Hepatic stellate cell (primary cell): ENCODE results near the gene RBM34.

Experiments
- DNase-seq: peaks from one replicate; pipeline ENCODE4 v3.0.0; 2011; ENCODE audit warnings: low spot score

The RBM34 gene

GRCh38 chr1:235152235-235152634 is 8.8 kb downstream of the RBM34 start:
- no peak for DNase-seq

DNA sequence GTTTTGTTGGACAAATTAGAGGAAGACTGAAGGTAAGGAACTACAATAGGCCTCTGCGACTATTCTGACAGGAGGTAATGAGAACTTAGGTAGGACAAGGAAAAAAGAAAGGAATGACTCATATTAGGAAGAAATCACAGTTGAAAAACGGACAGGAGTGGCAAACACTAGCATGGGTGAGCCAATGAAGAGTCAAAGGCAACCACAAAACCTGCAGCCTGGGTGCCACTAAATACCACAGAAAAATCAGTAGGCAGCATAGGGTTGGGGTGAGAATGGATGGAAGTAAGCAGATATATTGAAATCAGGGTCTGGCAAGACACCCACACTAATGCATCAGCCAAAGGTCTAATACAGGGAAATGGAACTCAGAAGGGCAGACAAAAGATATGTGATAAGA is 10.0 kb downstream of the RBM34 start:
- no peak for DNase-seq

DNA sequence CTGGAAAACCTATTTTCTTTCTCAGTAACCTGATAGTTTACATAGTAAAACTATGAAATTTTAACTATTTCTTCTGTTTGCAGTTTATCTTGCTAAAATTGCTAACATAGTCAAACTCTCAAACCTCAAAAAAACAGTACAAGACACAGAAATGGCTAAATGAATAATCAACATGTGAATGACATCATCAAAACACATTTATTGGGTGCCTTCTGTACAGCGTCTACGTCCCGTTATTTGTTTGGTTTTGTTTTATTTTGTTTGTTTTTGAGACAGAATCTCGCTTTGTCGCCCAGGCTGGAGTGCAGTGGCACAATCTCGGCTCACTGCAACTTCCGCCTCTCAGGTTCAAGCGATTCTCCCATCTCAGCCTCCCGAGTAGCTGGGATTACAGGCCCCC is 11.2 kb downstream of the RBM34 start:
- DNase-seq: no peak

DNA sequence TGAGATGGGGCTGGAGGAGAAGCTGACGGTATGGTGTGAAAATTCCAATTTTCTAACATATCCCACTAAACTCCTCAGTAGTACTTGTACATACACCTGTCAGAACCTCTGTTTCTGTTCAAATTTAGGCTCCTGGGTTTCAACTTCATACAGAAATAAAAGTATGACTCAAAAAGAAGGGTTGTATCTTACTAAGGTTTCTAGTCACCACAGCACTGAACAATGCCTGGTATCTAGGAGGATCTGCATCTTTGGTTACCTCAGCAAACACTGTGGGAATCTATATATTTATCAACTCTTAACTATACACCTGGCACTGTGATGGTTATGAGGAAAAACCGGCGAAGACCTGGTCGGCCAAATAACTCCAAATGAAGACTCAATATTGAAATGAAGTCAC is 13.8 kb downstream of the RBM34 start:
- no peak for DNase-seq

- DNase-seq: no peak
Observed at GRCh38 chr1:235145639-235146038, 15.4 kb downstream of the RBM34 start.

DNA sequence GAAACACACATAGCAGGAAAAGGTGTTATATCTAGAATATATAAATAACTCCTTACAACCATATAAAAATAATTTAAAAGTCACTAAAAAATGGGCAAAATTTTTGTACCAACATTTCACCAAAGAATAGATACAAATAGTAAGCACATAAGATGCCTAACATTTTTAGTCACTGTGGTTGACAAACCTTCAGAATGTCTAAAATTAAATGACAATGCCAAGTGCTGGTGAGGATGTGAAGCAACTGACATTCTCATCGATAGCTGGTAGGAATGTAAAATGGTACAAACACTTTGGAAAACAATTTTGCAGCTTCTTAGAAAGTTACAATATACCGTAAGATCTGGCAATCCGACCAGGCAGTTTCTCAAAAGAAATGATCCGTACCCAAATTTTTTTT is 18.1 kb downstream of the RBM34 start:
- no peak for DNase-seq

DNA sequence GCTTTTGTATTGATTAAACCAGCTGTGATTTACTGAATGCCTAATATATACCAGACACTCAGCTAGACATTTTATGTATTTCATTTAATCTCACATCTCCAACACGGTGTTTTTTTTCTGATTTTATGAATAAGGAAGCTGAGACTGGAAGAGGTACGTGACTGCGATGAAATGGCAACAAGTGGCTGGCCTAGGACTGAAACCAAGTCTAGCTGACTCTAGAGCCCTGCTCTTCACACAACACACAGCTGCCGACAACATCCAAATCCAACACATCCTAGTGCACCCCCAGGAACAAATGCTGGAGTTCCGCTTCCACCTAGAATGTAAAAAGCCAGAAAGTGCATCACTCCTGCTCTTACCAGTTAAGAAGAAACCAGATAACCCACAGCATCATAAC is 21.7 kb downstream of the RBM34 start:
- no peak for DNase-seq

- DNase-seq: no peak
Observed at GRCh38 chr1:235138821-235139220, 22.2 kb downstream of the RBM34 start.

- no peak for DNase-seq
Observed at GRCh38 chr1:235136111-235136510, 24.9 kb downstream of the RBM34 start.

GRCh38 chr1:235134171-235134570 is 26.9 kb downstream of the RBM34 start:
- DNase-seq: no peak

- DNase-seq: no peak
Observed at GRCh38 chr1:235133086-235133485, 28.0 kb downstream of the RBM34 start.

- DNase-seq: no peak
Observed at GRCh38 chr1:235131961-235132360, 29.1 kb downstream of the RBM34 start.

DNA sequence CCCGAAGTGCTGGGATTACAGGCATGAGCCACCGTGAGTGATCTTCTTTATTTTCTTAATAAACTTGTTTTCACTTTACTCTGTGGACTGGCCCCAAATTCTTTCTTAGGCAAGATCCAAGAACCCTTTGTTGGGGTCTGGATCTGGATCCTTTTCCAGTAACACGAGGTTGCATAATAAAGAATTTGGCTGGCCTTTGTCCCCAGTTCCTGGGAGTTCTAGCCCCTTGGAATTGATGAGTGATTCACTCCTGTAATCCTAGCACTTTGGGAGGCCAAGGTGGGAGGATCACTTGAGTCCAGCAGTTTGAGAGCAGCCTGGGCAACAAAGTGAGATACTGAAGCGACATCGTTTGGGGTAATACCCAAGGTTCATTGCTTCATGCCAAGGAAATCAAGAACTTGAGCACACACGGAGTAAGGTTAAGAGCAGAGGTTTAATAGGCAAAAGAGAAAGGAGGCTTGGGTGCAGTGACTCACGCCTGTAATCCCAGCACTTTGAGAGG is 30.2 kb downstream of the RBM34 start:
- DNase-seq: no peak

DNA sequence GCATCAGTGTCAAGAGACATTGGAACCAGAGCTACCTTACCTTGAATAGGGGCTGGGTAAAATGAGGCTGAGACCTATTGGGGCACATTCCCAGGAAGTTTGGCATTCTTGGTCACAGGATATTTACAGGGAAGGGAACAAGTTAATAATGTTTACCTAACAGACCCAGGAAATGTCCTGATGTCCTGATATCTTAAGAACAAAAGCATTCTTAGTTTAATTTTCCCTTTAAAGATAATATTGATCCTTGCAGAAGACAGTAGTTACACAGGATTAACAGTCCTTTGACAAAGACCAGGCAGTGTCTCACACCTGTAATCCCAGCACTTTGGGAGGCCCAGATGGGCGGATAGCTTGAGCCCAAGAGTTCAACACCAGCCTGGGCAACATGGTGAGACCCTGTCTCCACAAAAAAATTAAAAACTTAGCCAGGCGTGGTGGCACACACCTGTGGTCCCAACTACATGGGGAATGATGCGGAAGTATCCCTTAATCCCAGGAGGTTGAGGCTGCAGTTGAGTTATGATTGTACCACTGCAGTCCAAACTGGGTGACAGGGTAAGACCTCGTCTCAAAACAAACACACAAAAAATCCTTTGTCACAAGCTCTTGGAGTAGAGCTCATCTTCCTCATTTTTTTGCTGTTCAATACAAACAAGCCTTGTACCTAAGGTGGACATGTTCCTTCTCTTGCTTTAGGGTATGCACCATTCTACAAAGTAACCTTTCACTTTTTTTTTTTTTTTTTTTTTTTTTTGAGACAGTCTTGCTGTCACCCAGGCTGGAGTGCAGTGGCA is 31.1 kb downstream of the RBM34 start:
- DNase-seq: no peak

- peak; percentile 96 for DNase-seq
Observed at GRCh38 chr1:235128456-235129328, 32.4 kb downstream of the RBM34 start, which contains the start of gene TOMM20. Gene TOMM20, minus strand, starts transcription at chr1:235128837. Its CDS starts 122 bp downstream, at chr1:235128715.

- peak; percentile 28 for DNase-seq
Observed at GRCh38 chr1:235127732-235128455, 33.2 kb downstream of the RBM34 start.

DNA sequence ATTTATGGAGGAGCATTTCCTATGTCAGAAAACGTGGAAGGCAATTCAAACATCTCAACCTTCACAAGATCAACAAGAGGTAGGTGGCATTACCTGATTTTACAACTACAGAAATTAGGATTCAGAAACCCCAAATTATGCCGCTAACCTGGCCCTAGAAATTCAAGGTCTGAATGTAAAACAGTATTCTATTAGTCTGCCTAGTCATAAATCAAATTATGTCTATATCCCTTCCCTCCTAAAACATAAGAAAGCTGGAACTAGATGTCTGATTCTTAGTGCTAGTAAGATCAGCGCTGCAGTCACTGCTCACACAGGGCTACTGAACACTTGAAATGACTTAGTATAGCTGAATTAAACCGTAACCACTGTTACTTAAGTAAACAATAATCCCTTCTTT is 33.8 kb downstream of the RBM34 start:
- DNase-seq: peak; percentile 15

GRCh38 chr1:235124665-235125064 is 36.4 kb downstream of the RBM34 start:
- no peak for DNase-seq

DNA sequence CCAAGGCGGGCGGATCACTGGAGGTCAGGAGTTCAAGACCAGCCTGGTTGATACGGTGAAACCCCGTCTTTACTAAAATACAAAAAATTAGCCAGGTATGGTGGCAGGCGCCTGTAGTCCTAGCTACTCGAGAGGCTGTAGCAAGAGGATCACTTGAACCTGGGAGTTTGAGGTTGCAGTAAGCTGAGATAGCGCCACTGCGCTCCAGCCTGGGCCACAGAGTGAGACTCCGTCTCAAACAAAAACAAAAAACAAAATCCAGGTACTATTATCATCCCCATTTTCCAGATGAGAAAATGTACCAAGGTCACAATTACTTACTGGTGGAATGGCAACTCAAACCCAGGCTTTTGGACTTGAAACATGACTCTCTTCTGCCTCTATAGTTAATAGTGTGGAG is 36.9 kb downstream of the RBM34 start:
- DNase-seq: no peak

- DNase-seq: no peak
Observed at GRCh38 chr1:235122348-235122747, 38.7 kb downstream of the RBM34 start.

DNA sequence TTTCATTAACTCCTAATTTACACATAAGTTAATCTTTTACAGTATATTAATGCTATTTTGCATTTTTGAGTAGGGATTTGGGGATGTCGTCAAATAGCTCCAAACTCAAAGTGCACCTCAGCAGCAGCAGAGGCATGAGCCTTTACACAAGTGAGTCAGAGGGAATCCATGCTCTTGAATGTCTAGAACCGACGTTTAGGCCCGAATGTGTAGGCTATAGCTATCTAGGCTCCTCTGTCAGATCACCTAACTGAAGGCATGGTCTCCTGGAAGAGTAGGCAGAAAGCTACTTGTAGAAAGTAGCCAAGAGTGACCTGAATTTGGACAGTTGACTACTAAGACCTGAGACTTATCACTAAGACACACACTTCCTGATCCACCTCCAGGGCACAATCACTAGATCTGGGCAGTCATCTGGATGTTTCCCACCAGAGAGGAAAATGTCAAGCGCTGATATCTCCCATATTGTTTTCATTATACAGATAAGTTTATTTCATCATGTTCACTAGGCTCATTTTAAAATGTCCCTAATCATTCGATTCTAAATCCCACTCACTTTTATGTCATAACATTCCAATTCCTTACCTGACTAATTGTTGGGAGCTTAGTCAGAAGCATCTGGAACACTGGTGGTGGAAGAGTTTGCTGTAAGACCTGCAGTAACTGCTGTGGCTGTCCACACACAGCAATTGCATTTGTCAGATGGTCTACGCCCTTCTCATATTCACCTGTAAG is 47.7 kb downstream of the RBM34 start:
- no peak for DNase-seq
